ENCODE results near the gene PCED1B.
A peak's percentile ranks its signal among the peaks of the same experiment; 100 is the strongest.
"Not testable (repeated sequence)": the region's sequence is repeated elsewhere in the genome, so short reads cannot be mapped to it uniquely, and the experiment has no call there.

The PCED1B gene

DNA sequence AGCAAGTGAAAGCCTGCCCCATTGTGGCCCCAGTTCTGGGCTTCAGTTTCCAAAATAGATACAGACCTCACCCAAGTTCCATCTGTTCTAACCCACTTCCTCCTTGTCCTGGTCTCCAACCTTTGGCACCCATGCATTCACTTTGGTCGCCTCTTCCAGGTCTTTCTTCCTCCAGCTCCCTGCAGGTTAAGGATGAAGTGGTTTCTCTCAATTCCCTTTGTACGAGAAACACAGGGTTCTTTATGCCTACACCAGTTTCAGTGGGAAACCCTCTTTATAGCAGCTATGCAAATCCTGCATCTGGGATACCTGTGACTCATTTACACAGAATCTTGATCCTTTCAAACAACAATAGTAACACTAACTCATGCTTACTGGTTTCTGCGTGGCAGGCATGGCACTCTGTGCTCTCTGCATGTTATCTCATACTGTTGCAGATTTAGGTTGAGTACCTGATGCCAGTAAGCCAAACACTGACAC is 110.9 kb downstream of the PCED1B start:
- no peak for DNase-seq
- Mint-ChIP-seq H3K27ac (peak overlapping the region; percentile 55), H3K9me3 (no peaks in the 10 kb centered on the region), H3K36me3 (peaks cover 65% of the 10 kb centered on the region), H3K4me3 (no peak overlapping the region), H3K27me3 (no peaks in the 10 kb centered on the region), H3K4me1 (peaks cover 73% of the 10 kb centered on the region)
- CTCF ChIA-PET = interaction anchor here (0.6 to 0.7 kb wide), 2 partner anchors 26 to 224 kb away, joined by 3 to 4 read pairs; no protein-coding TSS in a partner anchor

DNA sequence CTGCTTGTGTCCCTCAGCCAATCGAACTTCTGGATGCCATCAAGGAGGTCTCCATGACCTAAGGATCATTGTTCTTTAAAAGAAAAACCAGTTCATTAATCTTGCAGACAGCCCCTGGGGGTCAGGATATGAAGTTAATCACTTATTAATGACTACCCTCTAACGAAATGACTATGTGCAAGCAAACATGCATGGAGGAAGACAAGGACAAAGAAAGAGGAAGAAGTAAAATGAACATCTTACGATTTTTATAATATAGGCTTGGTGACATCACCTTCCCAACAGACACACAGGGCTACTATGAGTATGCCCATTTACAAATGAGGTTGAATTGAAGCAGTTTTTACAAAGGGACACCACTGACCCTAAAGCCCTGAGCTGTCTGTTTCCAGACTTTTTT is 111.5 kb downstream of the PCED1B start:
- peaks cover 77% of the 10 kb centered on the region for H3K4me1 Mint-ChIP-seq
- H3K27ac Mint-ChIP-seq = peak overlapping the region; percentile 89
- no peak for DNase-seq
- no peak overlapping the region for H3K4me3 Mint-ChIP-seq
- H3K36me3 Mint-ChIP-seq = peaks cover 62% of the 10 kb centered on the region
- no peaks in the 10 kb centered on the region for H3K9me3 Mint-ChIP-seq
- no peaks in the 10 kb centered on the region for H3K27me3 Mint-ChIP-seq
- CTCF ChIA-PET = no interaction called here

DNA sequence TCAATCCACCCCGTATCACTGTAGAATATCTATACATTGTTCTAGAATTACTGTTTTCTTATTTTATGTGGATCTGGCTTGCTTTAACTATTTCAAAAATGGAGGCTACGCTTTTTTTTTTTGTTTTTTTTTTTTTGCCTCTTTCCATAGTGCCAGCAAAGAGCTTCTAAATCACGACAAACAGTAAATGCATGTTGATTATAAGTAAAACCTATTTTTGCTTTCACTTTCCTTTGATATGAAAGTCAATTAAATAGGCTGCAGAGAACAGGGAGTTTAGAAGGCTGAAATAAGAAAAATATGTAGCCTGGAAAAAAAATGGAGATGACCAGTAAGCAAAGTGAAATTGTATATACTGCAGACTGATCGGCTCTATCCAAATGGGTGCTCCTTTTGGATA is 112.6 kb downstream of the PCED1B start:
- CTCF ChIA-PET = interaction anchor here (0.7 to 2.7 kb wide), 13 partner anchors 15 to 216 kb away, joined by 3 to 20 read pairs (median 4); partner anchors contain the start of gene AMIGO2
- no peak for DNase-seq
- H3K4me3 Mint-ChIP-seq = peak overlapping the region; percentile 65
- peak overlapping the region; percentile 89 for H3K27ac Mint-ChIP-seq
- peaks cover 79% of the 10 kb centered on the region for H3K4me1 Mint-ChIP-seq
- H3K27me3 Mint-ChIP-seq = no peaks in the 10 kb centered on the region
- H3K36me3 Mint-ChIP-seq = peaks cover 55% of the 10 kb centered on the region
- no peaks in the 10 kb centered on the region for H3K9me3 Mint-ChIP-seq

DNA sequence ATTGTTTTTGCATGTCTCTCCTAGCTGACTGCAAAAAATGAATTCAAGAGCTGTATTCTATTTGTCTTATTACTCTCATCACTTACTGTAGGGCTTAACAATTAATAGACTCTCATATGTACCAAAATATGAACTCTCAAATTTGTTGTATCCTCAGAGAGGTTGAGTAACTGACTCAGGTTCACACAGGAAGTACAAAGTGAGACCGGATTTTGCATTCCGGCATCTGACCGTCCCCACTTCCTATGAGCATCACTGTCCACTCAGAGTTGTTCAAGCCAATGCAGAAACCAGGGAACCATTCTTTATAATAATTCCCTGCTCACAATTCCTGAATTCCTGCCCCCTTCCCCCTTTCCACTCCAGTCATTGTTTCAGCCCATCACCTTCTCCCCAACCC is 113.6 kb downstream of the PCED1B start:
- peaks cover 52% of the 10 kb centered on the region for H3K36me3 Mint-ChIP-seq
- H3K4me1 Mint-ChIP-seq = peaks cover 74% of the 10 kb centered on the region
- H3K9me3 Mint-ChIP-seq = no peaks in the 10 kb centered on the region
- peak overlapping the region; percentile 65 for H3K4me3 Mint-ChIP-seq
- CTCF ChIA-PET = interaction anchor here (0.7 to 2.7 kb wide), 22 partner anchors 10 to 215 kb away, joined by 3 to 20 read pairs (median 4); partner anchors contain the start of genes AMIGO2 and PCED1B
- no peaks in the 10 kb centered on the region for H3K27me3 Mint-ChIP-seq
- DNase-seq = peak; percentile 37
- H3K27ac Mint-ChIP-seq = peak overlapping the region; percentile 89

DNA sequence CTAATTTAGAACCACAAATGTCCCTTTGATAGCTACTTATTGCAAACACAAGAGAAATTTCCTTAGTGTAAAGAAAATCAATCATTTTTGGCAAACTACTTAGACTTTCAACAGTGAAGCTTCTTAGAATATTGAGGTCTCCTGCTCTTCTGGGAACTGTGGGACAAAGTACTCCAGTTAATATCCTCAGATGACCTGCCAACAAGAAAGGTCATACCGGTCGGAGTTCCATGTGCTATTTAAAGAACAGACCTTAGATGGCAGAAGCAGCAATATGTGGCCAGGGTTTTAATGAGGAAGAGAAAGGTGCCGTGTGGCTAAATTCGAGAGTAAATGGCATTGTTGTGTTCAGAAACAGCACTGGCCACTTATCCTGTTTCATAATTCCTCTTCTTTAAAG is 115.1 kb downstream of the PCED1B start:
- Mint-ChIP-seq H3K4me3 (no peak overlapping the region), H3K27me3 (no peaks in the 10 kb centered on the region), H3K9me3 (no peaks in the 10 kb centered on the region), H3K27ac (peak overlapping the region; percentile 89), H3K36me3 (peaks cover 47% of the 10 kb centered on the region), H3K4me1 (peaks cover 67% of the 10 kb centered on the region)
- DNase-seq = no peak
- CTCF ChIA-PET = interaction anchor here (1.1 to 2.7 kb wide), 9 partner anchors 8 to 203 kb away, joined by 3 to 20 read pairs (median 7); partner anchors contain the start of genes AMIGO2 and PCED1B

DNA sequence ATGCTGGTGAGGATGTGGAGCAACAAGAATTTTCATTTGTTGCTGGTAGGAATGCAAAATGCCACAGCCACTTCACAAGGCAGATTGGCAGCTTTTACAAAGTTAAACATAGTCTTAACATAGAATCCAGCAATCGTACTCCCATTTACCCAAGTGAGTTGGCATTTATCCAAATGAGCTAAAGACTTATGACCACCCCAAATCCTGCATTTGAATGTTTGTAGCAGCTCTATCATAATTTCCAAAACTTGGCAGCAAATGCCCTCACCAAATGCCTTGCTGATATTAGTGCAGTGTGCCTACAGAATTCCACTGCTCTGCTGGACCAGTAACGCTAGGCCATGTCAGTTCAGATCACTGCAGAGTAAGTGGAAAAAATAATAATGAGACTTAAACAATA is 121.0 kb downstream of the PCED1B start:
- peak overlapping the region; percentile 28 for H3K27ac Mint-ChIP-seq
- H3K4me3 Mint-ChIP-seq = no peak overlapping the region
- H3K4me1 Mint-ChIP-seq = peaks cover 51% of the 10 kb centered on the region
- DNase-seq = no peak
- H3K27me3 Mint-ChIP-seq = no peaks in the 10 kb centered on the region
- CTCF ChIA-PET = no interaction called here
- H3K36me3 Mint-ChIP-seq = peaks cover 59% of the 10 kb centered on the region
- no peaks in the 10 kb centered on the region for H3K9me3 Mint-ChIP-seq

DNA sequence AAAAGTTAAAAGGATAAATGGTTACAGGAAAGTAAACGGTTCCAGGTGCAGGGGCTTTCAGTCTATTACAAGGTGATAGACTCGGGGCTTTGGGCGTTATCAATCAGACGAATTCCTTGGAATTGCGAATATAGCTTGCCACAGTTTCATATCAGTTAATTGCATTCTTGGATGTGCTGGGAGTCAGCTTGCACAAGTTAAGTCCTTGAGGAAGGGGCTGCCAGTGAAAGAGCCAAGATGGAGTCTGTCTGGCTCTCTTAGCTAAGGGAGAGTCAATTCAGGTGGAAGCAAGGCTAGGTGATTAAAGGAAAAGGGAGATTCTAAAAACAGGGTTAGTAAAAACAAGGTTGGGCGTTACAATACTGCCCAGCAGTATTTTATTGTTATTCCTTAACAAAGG is 121.8 kb downstream of the PCED1B start:
- not testable (repeated sequence) for H3K27ac Mint-ChIP-seq

DNA sequence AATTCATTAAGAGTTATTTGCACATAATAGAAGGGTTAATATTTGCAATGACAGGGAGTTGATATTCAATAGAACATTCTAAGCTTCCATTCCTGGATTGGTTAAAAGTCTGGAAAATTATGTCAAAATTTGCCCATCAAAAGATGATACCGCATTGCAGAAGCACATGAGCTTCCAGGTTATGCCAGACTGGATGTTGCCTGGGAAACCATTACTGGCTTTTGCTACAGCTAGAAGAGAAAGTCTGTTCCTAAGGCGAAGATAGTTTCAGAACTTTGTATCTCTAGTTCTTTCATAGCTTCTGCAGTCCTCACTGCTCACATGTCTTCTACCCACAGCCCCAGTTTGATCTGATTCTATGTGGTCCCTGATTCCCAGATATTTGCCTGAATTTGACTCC is 122.8 kb downstream of the PCED1B start:
- Mint-ChIP-seq H3K4me3 (no peak overlapping the region), H3K27ac (no peak overlapping the region), H3K4me1 (peaks cover 64% of the 10 kb centered on the region), H3K27me3 (no peaks in the 10 kb centered on the region), H3K9me3 (no peaks in the 10 kb centered on the region), H3K36me3 (peaks cover 72% of the 10 kb centered on the region)
- CTCF ChIA-PET = interaction anchor here (1.4 to 2.1 kb wide), 2 partner anchors 8 to 122 kb away, joined by 3 to 7 read pairs; partner anchors contain the start of genes AMIGO2 and PCED1B
- DNase-seq = no peak

More for the DNA sequence above, 121.8 kb downstream of the PCED1B start:
- peaks cover 64% of the 10 kb centered on the region for H3K36me3 Mint-ChIP-seq
- peaks cover 55% of the 10 kb centered on the region for H3K4me1 Mint-ChIP-seq
- H3K4me3 Mint-ChIP-seq, DNase-seq, H3K9me3 Mint-ChIP-seq, H3K27me3 Mint-ChIP-seq, CTCF ChIA-PET: not testable (repeated sequence)

DNA sequence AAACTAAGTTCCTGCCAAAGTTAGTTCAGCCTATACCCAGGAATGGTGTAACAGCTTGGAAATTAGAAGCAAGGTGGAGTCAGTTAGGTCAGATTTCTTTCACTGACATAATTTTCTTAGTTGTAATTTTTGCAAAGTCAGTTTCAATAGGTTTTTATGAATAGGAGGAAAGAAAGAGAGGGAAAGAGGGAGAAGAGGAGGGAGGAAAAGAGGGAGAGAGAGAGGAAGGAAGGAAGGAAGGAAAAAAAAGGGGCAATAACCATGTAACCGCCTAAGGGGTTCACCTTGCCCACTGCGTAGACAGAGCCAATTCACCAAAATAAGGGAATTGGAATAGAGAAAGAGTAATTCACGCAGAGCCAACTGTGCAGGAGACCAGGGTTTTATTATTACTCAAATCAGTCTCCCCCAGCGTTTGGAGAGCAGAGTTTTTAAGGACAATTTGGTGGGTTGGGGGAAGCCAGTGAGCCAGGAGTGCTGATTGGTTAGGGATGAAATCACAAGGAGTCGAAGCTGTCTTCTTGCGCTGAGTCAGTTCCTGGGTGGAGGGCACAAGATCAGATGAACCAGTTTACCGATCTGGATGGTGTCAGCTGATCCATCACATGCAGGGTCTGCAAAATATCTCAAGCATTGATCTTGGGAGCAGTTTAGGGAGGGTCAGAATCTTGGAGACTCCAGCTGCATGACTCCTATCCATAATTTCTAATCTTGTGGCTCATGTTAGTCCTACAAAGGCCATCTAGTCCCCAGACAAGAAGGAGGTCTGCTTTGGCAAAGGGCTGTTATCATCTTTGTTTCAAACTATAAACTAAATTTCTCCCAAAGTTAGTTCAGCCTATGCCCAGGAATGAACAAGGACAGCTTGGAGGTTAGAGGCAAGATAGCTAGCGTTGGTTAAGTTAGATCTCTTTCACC is 126.4 kb downstream of the PCED1B start:
- H3K36me3 Mint-ChIP-seq = peaks cover 77% of the 10 kb centered on the region
- CTCF ChIA-PET = interaction anchor here (0.6 to 1.7 kb wide), 5 partner anchors 12 to 931 kb away, joined by 3 to 8 read pairs (median 3); no protein-coding TSS in a partner anchor
- H3K27ac Mint-ChIP-seq = peak overlapping the region; percentile 79
- DNase-seq = no peak
- H3K4me1 Mint-ChIP-seq = peaks cover 83% of the 10 kb centered on the region
- H3K27me3 Mint-ChIP-seq = no peaks in the 10 kb centered on the region
- H3K9me3 Mint-ChIP-seq = no peaks in the 10 kb centered on the region
- peak overlapping the region; percentile 81 for H3K4me3 Mint-ChIP-seq

DNA sequence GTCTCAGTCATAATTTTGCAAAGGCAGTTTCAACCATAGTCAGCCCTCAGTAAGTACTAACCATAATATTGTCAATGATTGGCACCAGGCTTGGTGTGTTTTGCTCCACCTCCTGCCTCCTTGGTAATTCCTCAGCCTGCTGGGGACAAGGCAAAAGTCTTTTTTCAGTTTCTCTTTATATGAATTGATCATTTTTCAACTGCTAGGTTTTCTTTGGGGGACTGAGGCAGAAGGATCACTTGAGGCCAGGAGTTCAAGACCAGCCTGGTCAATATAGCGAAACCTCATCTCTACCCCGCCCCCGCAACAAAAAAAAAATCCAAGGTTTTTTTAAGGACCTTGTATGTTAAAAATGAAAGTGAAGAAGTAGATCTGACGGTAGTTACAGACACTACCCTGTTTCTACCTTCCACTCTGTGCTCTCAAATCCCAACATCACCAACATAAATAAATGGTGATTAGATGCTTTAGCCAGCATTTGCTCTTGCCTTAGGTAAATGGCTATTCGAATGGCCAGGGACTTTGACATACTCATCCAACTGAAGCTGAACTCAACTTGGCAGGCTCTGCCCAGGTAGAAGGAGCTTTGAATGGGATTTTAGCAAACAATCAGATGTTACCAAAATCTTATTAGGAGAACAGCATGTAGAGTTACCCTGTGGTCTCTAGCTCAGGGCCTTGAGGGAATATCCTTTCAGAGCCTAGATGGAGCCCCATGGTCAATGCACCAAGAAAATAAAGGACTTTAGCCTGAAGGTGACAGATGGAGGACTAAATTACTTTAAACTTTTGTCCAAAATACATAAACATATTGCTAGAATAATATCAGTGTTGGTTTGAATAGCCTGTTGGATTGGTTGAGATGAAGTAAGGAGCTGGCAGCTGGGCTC is 127.3 kb downstream of the PCED1B start:
- H3K27ac Mint-ChIP-seq = peak overlapping the region; percentile 79
- no peak for DNase-seq
- H3K4me1 Mint-ChIP-seq = peaks cover 82% of the 10 kb centered on the region
- H3K4me3 Mint-ChIP-seq = peak overlapping the region; percentile 81
- no peaks in the 10 kb centered on the region for H3K9me3 Mint-ChIP-seq
- CTCF ChIA-PET = interaction anchor here (0.8 to 2.4 kb wide), 14 partner anchors 9 to 191 kb away, joined by 3 to 19 read pairs (median 6); partner anchors contain the start of gene AMIGO2
- H3K27me3 Mint-ChIP-seq = no peaks in the 10 kb centered on the region
- H3K36me3 Mint-ChIP-seq = peaks cover 76% of the 10 kb centered on the region

DNA sequence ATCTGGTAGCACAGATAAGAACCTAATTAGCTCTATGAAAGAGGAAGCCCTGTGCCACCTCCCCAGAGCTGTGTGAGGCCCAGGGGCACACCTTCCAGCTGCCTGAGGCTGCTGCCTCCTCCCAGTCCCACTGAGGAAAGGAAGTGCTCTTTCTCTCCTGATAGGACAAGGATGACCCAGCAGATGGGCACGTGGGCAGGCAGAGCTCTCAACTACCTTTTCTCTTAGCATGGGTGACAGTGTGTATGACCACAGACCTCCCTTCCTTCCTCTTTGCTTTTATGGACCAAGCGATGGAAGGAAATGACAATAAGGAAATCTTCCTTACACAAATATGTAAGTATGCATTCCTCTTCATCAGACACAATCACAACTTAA is 127.9 kb downstream of the PCED1B start:
- Mint-ChIP-seq H3K27me3 (no peaks in the 10 kb centered on the region), H3K9me3 (no peaks in the 10 kb centered on the region), H3K4me1 (peaks cover 81% of the 10 kb centered on the region), H3K36me3 (peaks cover 77% of the 10 kb centered on the region), H3K27ac (peak overlapping the region; percentile 79), H3K4me3 (peak overlapping the region; percentile 81)
- CTCF ChIA-PET = interaction anchor here (0.8 to 2.4 kb wide), 15 partner anchors 9 to 190 kb away, joined by 3 to 19 read pairs (median 6); partner anchors contain the start of gene AMIGO2
- DNase-seq = peak; percentile 73

DNA sequence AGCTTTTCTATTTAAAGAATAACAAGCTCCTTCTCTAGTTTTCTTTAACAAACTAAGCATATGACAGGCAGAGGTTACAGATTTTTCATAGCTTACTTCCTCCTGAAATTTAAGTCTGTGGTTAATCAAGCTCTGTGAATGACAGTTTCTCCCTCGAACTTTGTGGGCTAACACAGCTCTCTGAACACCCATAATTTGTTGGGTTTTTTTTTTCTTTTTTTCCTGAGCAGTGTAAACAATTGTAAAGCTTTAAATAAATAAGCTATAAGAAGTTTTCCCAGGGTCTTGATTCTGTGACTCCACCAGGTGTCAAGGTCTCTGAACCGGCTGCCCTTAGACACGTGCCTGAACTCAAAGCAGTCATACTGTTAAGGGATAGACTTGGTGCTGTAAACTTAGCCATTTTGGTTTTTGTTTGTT is 128.4 kb downstream of the PCED1B start:
- Mint-ChIP-seq H3K4me3 (peak overlapping the region; percentile 81), H3K4me1 (peaks cover 79% of the 10 kb centered on the region), H3K27me3 (no peaks in the 10 kb centered on the region), H3K9me3 (no peaks in the 10 kb centered on the region), H3K27ac (peak overlapping the region; percentile 79), H3K36me3 (peaks cover 81% of the 10 kb centered on the region)
- DNase-seq = peak; percentile 36
- CTCF ChIA-PET = interaction anchor here (0.8 to 2.4 kb wide), 14 partner anchors 8 to 190 kb away, joined by 3 to 19 read pairs (median 6); partner anchors contain the start of gene AMIGO2

DNA sequence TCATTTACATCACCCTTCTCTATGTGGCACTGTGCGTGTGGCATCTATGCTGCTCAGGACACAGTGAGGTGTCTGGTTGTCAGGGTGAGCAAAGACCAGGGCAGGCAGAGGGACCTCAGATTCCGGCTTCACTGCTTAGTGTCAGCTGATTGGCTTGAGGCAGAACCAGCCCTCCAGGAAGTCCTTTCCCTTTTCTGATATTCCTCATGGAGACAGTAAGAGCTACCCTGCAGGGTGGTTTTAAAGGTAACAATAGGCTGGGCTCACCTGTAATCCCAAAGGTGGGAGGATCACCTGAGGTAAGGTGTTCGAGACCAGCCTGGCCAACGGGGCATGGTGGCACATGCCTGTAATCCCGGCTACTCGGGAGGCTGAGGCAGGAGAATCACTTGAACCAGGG is 129.6 kb downstream of the PCED1B start:
- peaks cover 70% of the 10 kb centered on the region for H3K4me1 Mint-ChIP-seq
- H3K9me3 Mint-ChIP-seq = no peaks in the 10 kb centered on the region
- CTCF ChIA-PET = interaction anchor here (1.4 kb wide), 1 partner anchor 188 kb away, joined by 5 read pairs; no protein-coding TSS in a partner anchor
- no peaks in the 10 kb centered on the region for H3K27me3 Mint-ChIP-seq
- H3K36me3 Mint-ChIP-seq = peaks cover 85% of the 10 kb centered on the region
- H3K4me3 Mint-ChIP-seq = peak overlapping the region; percentile 81
- DNase-seq = no peak
- peak overlapping the region; percentile 79 for H3K27ac Mint-ChIP-seq
